OCI-LY3 (cell line): Measurements from ENCODE around the gene CTTN.

ENCODE experiments used
- EZH2phosphoT487 ChIP-seq: fragments of 200-600 bp; shearing (Covaris generic); IDR thresholded peaks from 2 replicates; pipeline ENCODE4 v1.6.1; 2018; ENCODE audit warnings: antibody characterized with exemption, mixed run types, low read depth
- TF ChIP-seq, protein P1 (sequence below): fragments of 200-600, 300-600 bp; sonication (generic); IDR thresholded peaks from 2 replicates; pipeline ENCODE4 v1.5.1; 2014; ENCODE audit warnings: antibody characterized with exemption, low read length, low read depth

GRCh38 chr11:70415642-70416395, 17.5 kb downstream of the CTTN start:
- TF ChIP-seq, protein P1, sequence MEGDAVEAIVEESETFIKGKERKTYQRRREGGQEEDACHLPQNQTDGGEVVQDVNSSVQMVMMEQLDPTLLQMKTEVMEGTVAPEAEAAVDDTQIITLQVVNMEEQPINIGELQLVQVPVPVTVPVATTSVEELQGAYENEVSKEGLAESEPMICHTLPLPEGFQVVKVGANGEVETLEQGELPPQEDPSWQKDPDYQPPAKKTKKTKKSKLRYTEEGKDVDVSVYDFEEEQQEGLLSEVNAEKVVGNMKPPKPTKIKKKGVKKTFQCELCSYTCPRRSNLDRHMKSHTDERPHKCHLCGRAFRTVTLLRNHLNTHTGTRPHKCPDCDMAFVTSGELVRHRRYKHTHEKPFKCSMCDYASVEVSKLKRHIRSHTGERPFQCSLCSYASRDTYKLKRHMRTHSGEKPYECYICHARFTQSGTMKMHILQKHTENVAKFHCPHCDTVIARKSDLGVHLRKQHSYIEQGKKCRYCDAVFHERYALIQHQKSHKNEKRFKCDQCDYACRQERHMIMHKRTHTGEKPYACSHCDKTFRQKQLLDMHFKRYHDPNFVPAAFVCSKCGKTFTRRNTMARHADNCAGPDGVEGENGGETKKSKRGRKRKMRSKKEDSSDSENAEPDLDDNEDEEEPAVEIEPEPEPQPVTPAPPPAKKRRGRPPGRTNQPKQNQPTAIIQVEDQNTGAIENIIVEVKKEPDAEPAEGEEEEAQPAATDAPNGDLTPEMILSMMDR: no peak
- no peak for TF ChIP-seq EZH2phosphoT487
